IMR-90 (cell line): Measurements from ENCODE around the gene COL12A1. TPM values are rescaled to one million over a fixed set of nuclear protein-coding genes. Genes with fewer than 3 reads are reported as not detected.

Experiments
- ATAC-seq: fragments of 200-7000 bp; cut with Tn5 transposase; 2 replicates; pipeline ENCODE4 v1.9.1; 2020; ENCODE audit warnings: low read depth, mild to moderate bottlenecking, moderate library complexity
- BruUV-seq: library from RNA; stranded (reverse); fragments of 400-500 nt; replicated peaks from 2 replicates; lab custom pipeline; 2021; lab: Mats Ljungman, UMichigan
- CTCF ChIA-PET: fragments of 300-600 bp; formaldehyde crosslinking; extraction: SDS; loops from one replicate; lab custom pipeline; 2021; ENCODE audit warnings: antibody characterized with exemption; lab: Yijun Ruan, JAX
- POLR2A ChIA-PET: fragments of 300-600 bp; sonication (Branson Sonifier 250); formaldehyde crosslinking; loops from one replicate; lab custom pipeline; 2022; ENCODE audit warnings: antibody characterized with exemption; ENCODE audit not compliant: unreplicated experiment; lab: Charles Lee
- DNase-seq: peaks from one replicate; pipeline ENCODE4 v3.0.0; 2013
- H2AFZ ChIP-seq: replicated peaks from 2 replicates; pipeline ENCODE3; 2013; ENCODE audit warnings: low read length, mild to moderate bottlenecking; ENCODE audit not compliant: poor library complexity
- H2AK5ac ChIP-seq: 2 replicates; pipeline ENCODE4 v1.6.1; 2013; ENCODE audit warnings: low read depth, low read length, inconsistent platforms
- H2AK9ac ChIP-seq: replicated peaks from 2 replicates; pipeline ENCODE3; 2013; ENCODE audit warnings: mild to moderate bottlenecking, low read depth, low read length, moderate library complexity; ENCODE audit not compliant: poor library complexity
- H2BK120ac ChIP-seq: 2 replicates; pipeline ENCODE4 v1.6.1; 2013; ENCODE audit warnings: low read depth, low read length, inconsistent platforms
- H2BK15ac ChIP-seq: 3 replicates; pipeline ENCODE4 v1.6.1; 2013; ENCODE audit warnings: low read depth, low read length, inconsistent platforms
- H2BK20ac ChIP-seq: 2 replicates; pipeline ENCODE4 v1.6.1; 2013; ENCODE audit warnings: low read depth, mild to moderate bottlenecking, inconsistent platforms, low read length, moderate library complexity
- H2BK5ac ChIP-seq: 2 replicates; pipeline ENCODE4 v1.6.1; 2013; ENCODE audit warnings: mild to moderate bottlenecking, low read depth, low read length, inconsistent platforms; ENCODE audit not compliant: poor library complexity, severe bottlenecking
- H3K14ac ChIP-seq: replicated peaks from 2 replicates; pipeline ENCODE4 v1.6.1; 2013; ENCODE audit warnings: low read depth, low read length, inconsistent platforms
- H3K18ac ChIP-seq: 2 replicates; pipeline ENCODE4 v1.6.1; 2013; ENCODE audit warnings: low read depth, low read length, control low read depth
- H3K23ac ChIP-seq: 2 replicates; pipeline ENCODE4 v1.6.1; 2013; ENCODE audit warnings: low read depth, low read length, inconsistent platforms
- H3K27ac ChIP-seq: 2 replicates; pipeline ENCODE4 v1.5.1; 2013; ENCODE audit warnings: mild to moderate bottlenecking, control low read depth, low read length; ENCODE audit not compliant: insufficient read depth
- H3K27me3 ChIP-seq: 2 replicates; pipeline ENCODE4 v1.6.1; 2013; ENCODE audit warnings: low read length; ENCODE audit not compliant: control insufficient read depth, insufficient read depth
- H3K36me3 ChIP-seq: 2 replicates; pipeline ENCODE4 v1.6.1; 2013; ENCODE audit warnings: low read length, mixed read lengths; ENCODE audit not compliant: control insufficient read depth, insufficient read depth
- H3K4ac ChIP-seq: 2 replicates; pipeline ENCODE4 v1.6.1; 2013; ENCODE audit warnings: low read depth, low read length, inconsistent platforms
- H3K4me1 ChIP-seq: 2 replicates; pipeline ENCODE4 v1.6.1; 2013; ENCODE audit warnings: low read length, mixed read lengths; ENCODE audit not compliant: control insufficient read depth, insufficient read depth
- H3K4me2 ChIP-seq: 2 replicates; pipeline ENCODE4 v1.6.1; 2013; ENCODE audit warnings: low read depth, mild to moderate bottlenecking, control low read depth, low read length, moderate library complexity
- H3K4me3 ChIP-seq: 2 replicates; pipeline ENCODE4 v1.5.1; 2013; ENCODE audit warnings: low read depth, mild to moderate bottlenecking, control low read depth, low read length, moderate library complexity; ENCODE audit not compliant: insufficient read depth
- H3K56ac ChIP-seq: 2 replicates; pipeline ENCODE4 v1.6.1; 2013; ENCODE audit warnings: low read length, inconsistent platforms; ENCODE audit not compliant: insufficient read depth; ENCODE audit errors: extremely low read depth
- H3K79me1 ChIP-seq, 2 experiments: 2 replicates each; pipeline ENCODE4 v1.6.1; 2013; ENCODE audit warnings: low read length in 2 of 2, inconsistent platforms in 1 of 2, low read depth in 1 of 2
- H3K9ac ChIP-seq: 2 replicates; pipeline ENCODE4 v1.6.1; 2013; ENCODE audit warnings: low read depth, low read length, control low read depth
- H3K9me1 ChIP-seq: 2 replicates; pipeline ENCODE4 v1.6.1; 2013; ENCODE audit warnings: low read length, inconsistent platforms; ENCODE audit not compliant: insufficient read depth
- H3K9me3 ChIP-seq: 2 replicates; pipeline ENCODE4 v1.6.1; 2013; ENCODE audit warnings: low read length; ENCODE audit not compliant: control insufficient read depth, insufficient read depth
- H4K20me1 ChIP-seq: 2 replicates; pipeline ENCODE4 v1.6.1; 2013; ENCODE audit warnings: low read length, inconsistent platforms; ENCODE audit not compliant: insufficient read depth
- H4K5ac ChIP-seq: 2 replicates; pipeline ENCODE4 v1.6.1; 2013; ENCODE audit warnings: mild to moderate bottlenecking, low read depth, low read length, control low read depth
- H4K8ac ChIP-seq, 2 experiments: 2 replicates each; pipeline ENCODE4 v1.6.1; 2013; ENCODE audit warnings: low read depth in 2 of 2, low read length in 2 of 2, control low read depth in 1 of 2, inconsistent platforms in 1 of 2
- H4K91ac ChIP-seq: 2 replicates; pipeline ENCODE4 v1.6.1; 2013; ENCODE audit warnings: low read depth, low read length, inconsistent platforms; ENCODE audit not compliant: insufficient read depth
- CHD1 ChIP-seq: IDR thresholded peaks from 2 replicates; pipeline ENCODE4 v1.6.1; 2012; ENCODE audit warnings: low read depth, low read length, improper control_type of control experiment
- MAZ ChIP-seq: IDR thresholded peaks from 2 replicates; pipeline ENCODE4 v1.6.1; 2012; ENCODE audit warnings: low read depth, mild to moderate bottlenecking, low read length, improper control_type of control experiment, moderate library complexity, borderline replicate concordance
- MXI1 ChIP-seq: IDR thresholded peaks from 2 replicates; pipeline ENCODE4 v1.6.1; 2012; ENCODE audit warnings: low read depth, mild to moderate bottlenecking, low read length, moderate library complexity, borderline replicate concordance
- NFE2L2 ChIP-seq: fragments of 150-350 bp; IDR thresholded peaks from 2 replicates; pipeline ENCODE4 v1.6.1; 2016; ENCODE audit warnings: low read depth, mild to moderate bottlenecking, low read length
- POLR2A ChIP-seq: IDR thresholded peaks from 2 replicates; pipeline ENCODE4 v1.6.1; 2012; ENCODE audit warnings: mild to moderate bottlenecking, low read depth, low read length
- RAD21 ChIP-seq: IDR thresholded peaks from 2 replicates; pipeline ENCODE4 v1.6.1; 2012; ENCODE audit warnings: low read length, improper control_type of control experiment
- WGBS, 2 experiments: methylation state at CpG; one replicate each; pipeline versions ENCODE4 v1.1.5 to v1.1.7; 2013; ENCODE audit warnings: missing lambda C conversion rate in 2 of 2; ENCODE audit not compliant: insufficient read length in 1 of 2; ENCODE audit errors: extremely low coverage in 2 of 2; 5-methylcytosine and 5-hydroxymethylcytosine counted together
- dilution Hi-C: fragments of 300-500 bp; cut with HindIII; formaldehyde crosslinking; loops from one replicate; pipeline ENCODE4 v1.14.3; 2018; ENCODE audit warnings: low sequenced_read_pairs; ENCODE audit not compliant: unreplicated experiment
- in situ Hi-C: fragments of 300-500 bp; cut with MboI; formaldehyde crosslinking; loops from 3 replicates; pipeline ENCODE4 v1.14.3; 2019; ENCODE audit warnings: low sequenced_read_pairs, inconsistent platforms, mixed read lengths
- intact Hi-C: fragments of 100-400 bp; cut with micrococcal nuclease; formaldehyde crosslinking; loops from 2 replicates; pipeline ENCODE4 v1.10.0; 2022
- polyA plus RNA-seq, 3 experiments: library from polyadenylated mRNA; depleted of rRNA; stranded (reverse); fragments of >200 nt; gene quantifications; 2 replicates each; pipeline ENCODE4 v1.2.3, GENCODE V29; 2012; ENCODE audit warnings: low replicate concordance in 1 of 3
- total RNA-seq: library from RNA; depleted of rRNA; stranded (reverse); fragments of >200 nt; gene quantifications from 2 replicates; pipeline ENCODE4 v1.2.3, GENCODE V29; 2012
- TF ChIP-seq, protein P1 (sequence below): fragments of 150-350 bp; IDR thresholded peaks from 2 replicates; pipeline ENCODE4 v1.6.1; 2017; ENCODE audit warnings: mild to moderate bottlenecking, antibody characterized with exemption, low read length, low read depth
- TF ChIP-seq, protein P2 (sequence below): conservative IDR thresholded peaks from 2 replicates; pipeline ENCODE4 v1.5.1; 2012; ENCODE audit warnings: mild to moderate bottlenecking, low read depth, low read length, improper control_type of control experiment
- TF ChIP-seq, protein P3 (sequence below): fragments of 150-350 bp; IDR thresholded peaks from 2 replicates; pipeline ENCODE4 v1.6.1; 2016; ENCODE audit warnings: low read depth, mild to moderate bottlenecking, low read length, moderate library complexity, borderline replicate concordance

COL12A1 gene
- total and polyA plus RNA-seq, 2 of the 4 experiments (the other 2 are of a cell fraction): 350 to 452 TPM

DNA sequence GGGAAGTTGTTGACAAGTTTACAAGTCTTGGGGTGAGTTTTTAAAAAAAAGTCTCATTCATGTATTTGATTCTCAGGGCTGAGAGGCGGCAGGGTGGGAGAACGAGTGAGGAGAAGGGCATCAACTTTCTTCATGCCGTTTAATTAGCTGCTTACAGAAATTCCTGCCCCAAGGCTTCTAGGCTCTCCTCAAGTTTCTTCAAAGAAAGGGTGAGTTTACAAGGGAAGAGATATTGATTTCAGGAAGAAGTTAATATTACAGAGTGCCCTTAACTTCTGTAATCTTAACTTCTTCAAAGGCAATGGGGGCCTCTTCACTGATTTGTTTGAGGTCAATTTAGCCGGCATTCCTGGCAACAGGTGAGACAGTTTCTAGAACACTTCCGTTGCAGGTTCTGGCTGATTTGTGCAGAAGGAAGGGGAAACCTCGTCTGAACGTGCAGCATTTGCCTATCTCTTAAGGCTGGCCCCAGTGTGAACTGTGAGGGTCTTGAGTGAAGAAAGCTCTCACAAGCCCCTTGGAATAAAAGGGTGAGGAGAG is 3.4 kb upstream of the COL12A1 start (continued):
- no peak for TF ChIP-seq MXI1
- TF ChIP-seq NFE2L2: no peak
- TF ChIP-seq POLR2A: no peak

DNA sequence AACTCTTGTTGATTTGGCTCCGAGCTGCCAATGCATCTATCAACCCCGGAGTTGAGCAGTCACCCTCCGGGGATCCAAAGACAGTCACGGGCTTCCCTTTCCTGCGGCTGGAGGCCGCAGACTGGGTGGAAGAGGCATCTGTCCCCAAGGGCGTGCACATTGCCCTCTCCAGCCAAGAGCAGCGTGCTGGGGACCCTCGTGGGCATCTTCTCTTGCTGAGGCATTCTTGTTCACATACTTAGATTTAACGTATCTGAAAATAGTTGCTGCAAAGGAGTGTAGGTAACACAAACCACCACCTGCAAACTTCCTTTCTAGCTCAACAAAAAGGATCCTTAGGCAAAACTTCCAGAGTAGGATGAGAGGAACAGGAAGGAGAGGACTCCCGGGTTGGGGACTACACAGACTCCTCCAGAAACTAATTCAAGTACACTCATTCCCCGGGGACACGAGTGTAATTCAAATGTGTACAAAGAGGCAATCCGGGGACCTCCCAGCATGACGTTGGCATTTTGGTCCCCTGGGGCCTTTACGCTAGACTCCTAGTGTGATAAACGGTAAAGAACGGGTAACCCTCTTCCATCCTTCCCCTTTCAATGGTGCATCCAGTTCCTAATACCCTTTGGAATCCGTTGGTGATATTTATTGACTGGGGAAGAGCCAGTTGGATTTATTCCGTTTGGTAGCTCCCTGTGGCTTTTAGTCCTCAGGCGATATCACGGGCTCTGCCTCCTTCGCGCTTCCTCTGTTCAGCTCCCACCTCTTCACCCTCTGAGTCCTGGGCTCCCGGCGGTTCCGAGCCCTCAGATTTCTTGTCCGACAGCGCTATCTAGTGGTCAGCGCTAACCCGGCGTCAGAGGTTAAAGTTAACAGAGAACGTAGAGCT is 2.7 kb upstream of the COL12A1 start:
- Histone ChIP-seq H2BK5ac (peak overlapping the region; percentile 29), H2BK20ac (peak overlapping the region; percentile 62), H3K79me1 (peaks cover 0 to 20% of the 10 kb centered on the region in 2 experiments; a peak in 2 of 4 replicates), H4K8ac (peak overlapping the region; percentile 70 to 89), H3K36me3 (no peaks in the 10 kb centered on the region), H3K27me3 (no peaks in the 10 kb centered on the region), H3K27ac (peak overlapping the region; percentile 50; the same call in 1 of the 2 replicates), H3K23ac (peak overlapping the region; percentile 87), H4K91ac (peak overlapping the region; percentile 89), H3K18ac (peak overlapping the region; percentile 44), H4K20me1 (peaks cover 15% of the 10 kb centered on the region), H3K9me1 (no peaks in the 10 kb centered on the region), H2AK9ac (peak overlapping the region; percentile 77), H3K9me3 (no peaks in the 10 kb centered on the region), H2AK5ac (peak overlapping the region; percentile 83), H3K4me1 (peaks cover 15% of the 10 kb centered on the region), H3K4ac (peak overlapping the region; percentile 94), H3K9ac (peak overlapping the region; percentile 74), H2AFZ (peak overlapping the region; percentile 87), H3K4me2 (peak overlapping the region; percentile 47), H2BK15ac (peak overlapping the region; percentile 98), H4K5ac (peak overlapping the region; percentile 70), H3K14ac (peak overlapping the region; percentile 77), H3K4me3 (no peak overlapping the region), H3K56ac (peak overlapping the region; percentile 87), H2BK120ac (peak overlapping the region; percentile 98)
- 40% methylated on average over 3 of the region's 33 CpGs; no CpG with 5 or more reads in 1 of the 2 experiments for WGBS, 2 experiments
- intact Hi-C loops (loop anchor here (1.0 to 10.0 kb wide), 6 partner anchors 216 to 1406 kb away; no protein-coding TSS in a partner anchor), in situ Hi-C loops (loop anchor here (10.0 kb wide), 1 partner anchor 794 kb away; no protein-coding TSS in a partner anchor), dilution Hi-C loops (no loop called here)
- no TSS peak for BruUV-seq
- DNase-seq (peak; percentile 77), ATAC-seq (peak; percentile 39)
- ChIA-PET POLR2A (interaction anchor here (0.5 to 0.8 kb wide), 4 partner anchors 49 to 1411 kb away, joined by 3 to 4 read pairs (median 3); no protein-coding TSS in a partner anchor), CTCF (interaction anchor here (0.5 to 1.9 kb wide), 22 partner anchors 12 to 1487 kb away, joined by 3 to 10 read pairs (median 3); no protein-coding TSS in a partner anchor)
- peak; percentile 96 for TF ChIP-seq RAD21
- no peak; the same call in 1 of the 2 replicates for TF ChIP-seq CHD1
- TF ChIP-seq, protein P1, sequence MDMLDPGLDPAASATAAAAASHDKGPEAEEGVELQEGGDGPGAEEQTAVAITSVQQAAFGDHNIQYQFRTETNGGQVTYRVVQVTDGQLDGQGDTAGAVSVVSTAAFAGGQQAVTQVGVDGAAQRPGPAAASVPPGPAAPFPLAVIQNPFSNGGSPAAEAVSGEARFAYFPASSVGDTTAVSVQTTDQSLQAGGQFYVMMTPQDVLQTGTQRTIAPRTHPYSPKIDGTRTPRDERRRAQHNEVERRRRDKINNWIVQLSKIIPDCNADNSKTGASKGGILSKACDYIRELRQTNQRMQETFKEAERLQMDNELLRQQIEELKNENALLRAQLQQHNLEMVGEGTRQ: no peak
- TF ChIP-seq, protein P2, sequence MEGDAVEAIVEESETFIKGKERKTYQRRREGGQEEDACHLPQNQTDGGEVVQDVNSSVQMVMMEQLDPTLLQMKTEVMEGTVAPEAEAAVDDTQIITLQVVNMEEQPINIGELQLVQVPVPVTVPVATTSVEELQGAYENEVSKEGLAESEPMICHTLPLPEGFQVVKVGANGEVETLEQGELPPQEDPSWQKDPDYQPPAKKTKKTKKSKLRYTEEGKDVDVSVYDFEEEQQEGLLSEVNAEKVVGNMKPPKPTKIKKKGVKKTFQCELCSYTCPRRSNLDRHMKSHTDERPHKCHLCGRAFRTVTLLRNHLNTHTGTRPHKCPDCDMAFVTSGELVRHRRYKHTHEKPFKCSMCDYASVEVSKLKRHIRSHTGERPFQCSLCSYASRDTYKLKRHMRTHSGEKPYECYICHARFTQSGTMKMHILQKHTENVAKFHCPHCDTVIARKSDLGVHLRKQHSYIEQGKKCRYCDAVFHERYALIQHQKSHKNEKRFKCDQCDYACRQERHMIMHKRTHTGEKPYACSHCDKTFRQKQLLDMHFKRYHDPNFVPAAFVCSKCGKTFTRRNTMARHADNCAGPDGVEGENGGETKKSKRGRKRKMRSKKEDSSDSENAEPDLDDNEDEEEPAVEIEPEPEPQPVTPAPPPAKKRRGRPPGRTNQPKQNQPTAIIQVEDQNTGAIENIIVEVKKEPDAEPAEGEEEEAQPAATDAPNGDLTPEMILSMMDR: peak; percentile 95
- TF ChIP-seq MAZ: 0 out of 2 replicates have a peak, but pooled peaks have one; percentile 17
- TF ChIP-seq, protein P3, sequence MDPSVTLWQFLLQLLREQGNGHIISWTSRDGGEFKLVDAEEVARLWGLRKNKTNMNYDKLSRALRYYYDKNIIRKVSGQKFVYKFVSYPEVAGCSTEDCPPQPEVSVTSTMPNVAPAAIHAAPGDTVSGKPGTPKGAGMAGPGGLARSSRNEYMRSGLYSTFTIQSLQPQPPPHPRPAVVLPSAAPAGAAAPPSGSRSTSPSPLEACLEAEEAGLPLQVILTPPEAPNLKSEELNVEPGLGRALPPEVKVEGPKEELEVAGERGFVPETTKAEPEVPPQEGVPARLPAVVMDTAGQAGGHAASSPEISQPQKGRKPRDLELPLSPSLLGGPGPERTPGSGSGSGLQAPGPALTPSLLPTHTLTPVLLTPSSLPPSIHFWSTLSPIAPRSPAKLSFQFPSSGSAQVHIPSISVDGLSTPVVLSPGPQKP: no peak
- no peak for TF ChIP-seq NFE2L2
